ENCODE results near the gene B9D1.

- no peak for TF ChIP-seq FOXP4 (CRISPR knock-in tag; IDR thresholded peaks at IDR 0.05)
- TF ChIP-seq ZNF296 (CRISPR knock-in tag; conservative IDR thresholded peaks at IDR 0.05), result no peak
- no peak for TF ChIP-seq CTCF (CRISPR knock-in tag; IDR thresholded peaks at IDR 0.05)
- TF ChIP-seq KDM5A (IDR thresholded peaks at IDR 0.05; ENCODE audit: borderline replicate concordance, low read length), result no peak
- no peak for TF ChIP-seq ZBTB26 (CRISPR knock-in tag; IDR thresholded peaks at IDR 0.05; ENCODE audit: borderline replicate concordance)
- TF ChIP-seq ZNF367 (CRISPR knock-in tag; IDR thresholded peaks at IDR 0.05; ENCODE audit: borderline replicate concordance), result no peak
- TF ChIP-seq POLR2A (IDR thresholded peaks at IDR 0.05; ENCODE audit: insufficient read depth in 1 of 2, low read depth in 2 of 2, low read length in 2 of 2), result no peak
- TF ChIP-seq HNF1A (IDR thresholded peaks at IDR 0.05; ENCODE audit: low read depth), result no peak
- TF ChIP-seq HNF1A (CRISPR knock-in tag; IDR thresholded peaks at IDR 0.05; ENCODE audit: borderline replicate concordance), result no peak
- TF ChIP-seq ZNF414 (CRISPR knock-in tag; IDR thresholded peaks at IDR 0.05), result no peak
- TF ChIP-seq KDM3A (CRISPR knock-in tag; IDR thresholded peaks at IDR 0.05; ENCODE audit: low read depth), result no peak
- TF ChIP-seq RELA (CRISPR knock-in tag; IDR thresholded peaks at IDR 0.05), result no peak
- no peak for TF ChIP-seq ZFP1 (CRISPR knock-in tag; IDR thresholded peaks at IDR 0.05)
Measured at GRCh38 chr17:19411631-19412030, 49.1 kb upstream of the B9D1 start.
